GM21515 (cell line): ENCODE measurements around the gene RPS16.
A peak's percentile ranks its signal among the peaks of the same experiment; 100 is the strongest.

Source experiments
- ATAC-seq: cut with Tn5 transposase; IDR thresholded peaks from one replicate; pipeline ENCODE4 v1.9.1; 2021; ENCODE audit not compliant: unreplicated experiment

The RPS16 gene

DNA sequence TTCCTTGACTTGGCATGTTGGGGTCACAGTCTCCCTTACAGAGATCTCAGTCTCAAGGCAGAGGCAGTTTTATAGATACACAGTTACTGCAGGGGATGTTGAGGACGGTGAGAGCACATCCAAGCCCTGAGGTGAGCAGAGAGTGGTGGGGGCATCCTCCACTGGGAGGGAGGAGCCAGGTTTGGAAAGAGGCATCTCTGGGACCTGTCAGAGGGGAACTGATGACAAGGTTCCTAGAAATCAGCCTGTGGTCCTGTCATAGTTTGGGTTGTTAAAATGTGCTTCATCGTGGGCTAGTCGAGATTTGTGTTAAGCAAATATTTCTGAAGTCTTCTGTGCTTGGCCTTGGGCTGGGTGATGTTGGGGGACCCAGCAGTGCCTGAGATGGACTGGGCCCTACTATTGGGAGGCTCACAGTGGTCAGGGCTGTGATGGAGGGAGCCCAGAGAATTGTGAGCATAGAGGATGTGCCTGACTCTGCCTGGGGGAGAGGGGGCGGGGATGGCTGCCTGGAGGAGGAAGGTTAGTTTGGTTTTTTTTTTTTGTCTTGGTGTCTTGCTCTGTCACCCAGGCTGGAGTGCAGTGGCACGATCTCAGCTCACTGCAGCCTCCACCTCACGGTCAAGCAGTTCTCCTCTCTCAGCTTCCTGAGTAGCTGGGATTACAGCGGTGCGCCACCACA lies 13.5 kb upstream of the RPS16 start:
- no peak for ATAC-seq

- ATAC-seq, result no peak
Measured at GRCh38 chr19:39448271-39448670, 12.5 kb upstream of the RPS16 start.

DNA sequence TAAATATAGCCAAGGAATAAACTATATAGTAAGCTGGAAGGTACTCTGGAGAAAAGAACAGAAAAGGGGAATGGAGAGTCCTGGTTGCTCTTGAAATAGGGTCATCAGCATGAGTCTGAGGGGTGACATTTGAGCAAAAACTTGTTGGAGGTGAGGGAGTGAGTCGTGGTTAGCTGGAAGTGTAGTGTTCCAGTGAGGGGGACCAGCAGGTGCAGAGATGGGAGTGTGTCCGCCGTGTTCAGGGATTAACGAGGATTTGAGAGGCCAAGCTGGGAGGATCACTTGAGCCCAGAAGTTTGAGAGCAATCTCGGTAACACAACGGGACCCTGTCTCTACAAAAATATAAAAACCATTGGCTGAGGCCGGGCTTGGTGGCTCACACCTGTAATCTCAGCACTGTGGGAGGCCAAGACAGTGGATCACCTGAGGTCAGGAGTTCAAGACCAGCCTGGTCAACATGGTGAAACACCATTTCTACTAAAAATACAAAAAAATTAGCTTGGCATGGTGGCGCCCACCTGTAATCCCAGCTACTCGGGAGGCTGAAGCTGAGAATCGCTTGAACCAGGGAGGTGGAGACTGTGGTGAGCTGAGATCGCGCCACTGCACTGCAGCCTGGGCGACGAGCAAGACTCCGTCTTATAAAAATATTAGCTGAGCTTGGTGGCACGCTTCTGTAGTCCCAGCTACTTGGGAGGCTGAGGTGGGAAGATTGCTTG lies 10.8 kb upstream of the RPS16 start:
- no peak for ATAC-seq

DNA sequence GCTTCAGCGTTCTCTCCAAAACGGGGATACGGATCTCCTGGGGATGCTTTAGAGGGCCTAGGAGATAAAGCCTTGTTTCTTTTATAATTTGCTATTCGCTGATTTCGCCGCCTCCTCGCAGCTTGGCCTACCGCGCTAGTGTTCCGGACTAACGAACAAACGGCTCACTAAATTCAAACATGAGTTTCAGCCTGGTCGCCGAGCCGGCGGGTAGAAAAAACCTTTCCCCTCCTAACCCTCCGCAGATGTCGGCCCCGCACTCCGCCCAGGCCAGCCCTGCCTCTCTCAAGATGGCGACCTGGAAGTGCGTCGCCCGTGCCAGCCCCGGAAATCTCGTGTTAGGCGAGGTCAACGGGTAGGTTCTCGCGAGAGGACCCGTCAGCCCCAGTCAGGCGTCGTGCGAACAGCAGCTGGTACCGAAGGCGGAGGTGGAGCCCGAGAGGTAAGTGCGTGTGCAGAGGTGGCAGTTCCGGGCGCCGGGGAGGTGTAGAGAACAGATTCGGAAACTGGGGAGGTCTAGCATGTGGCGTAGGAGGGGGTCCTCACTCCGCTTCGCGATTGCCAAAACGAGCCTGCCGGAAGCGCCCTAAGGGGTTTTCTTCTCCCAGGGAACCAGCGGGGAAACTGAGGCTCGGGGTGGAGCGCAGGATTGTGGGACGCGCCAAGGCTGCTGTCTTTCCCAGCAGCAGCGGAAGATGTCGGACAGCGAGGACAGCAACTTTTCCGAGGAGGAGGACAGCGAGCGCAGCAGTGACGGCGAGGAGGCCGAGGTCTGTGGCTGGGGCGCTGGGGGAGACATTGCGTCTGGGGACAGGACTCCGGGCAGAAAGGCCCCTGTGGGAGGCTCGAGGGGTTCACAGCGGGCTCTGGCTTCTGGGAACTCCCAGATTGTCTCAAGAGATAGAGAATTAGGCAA lies 9.7 kb upstream of the RPS16 start, which contains the start of gene SUPT5H:
Gene SUPT5H (plus strand): TSS at position 387 of the 916 bp plus-strand sequence. CDS start 309 bp downstream, at position 696.
- peak; percentile 68 for ATAC-seq

DNA sequence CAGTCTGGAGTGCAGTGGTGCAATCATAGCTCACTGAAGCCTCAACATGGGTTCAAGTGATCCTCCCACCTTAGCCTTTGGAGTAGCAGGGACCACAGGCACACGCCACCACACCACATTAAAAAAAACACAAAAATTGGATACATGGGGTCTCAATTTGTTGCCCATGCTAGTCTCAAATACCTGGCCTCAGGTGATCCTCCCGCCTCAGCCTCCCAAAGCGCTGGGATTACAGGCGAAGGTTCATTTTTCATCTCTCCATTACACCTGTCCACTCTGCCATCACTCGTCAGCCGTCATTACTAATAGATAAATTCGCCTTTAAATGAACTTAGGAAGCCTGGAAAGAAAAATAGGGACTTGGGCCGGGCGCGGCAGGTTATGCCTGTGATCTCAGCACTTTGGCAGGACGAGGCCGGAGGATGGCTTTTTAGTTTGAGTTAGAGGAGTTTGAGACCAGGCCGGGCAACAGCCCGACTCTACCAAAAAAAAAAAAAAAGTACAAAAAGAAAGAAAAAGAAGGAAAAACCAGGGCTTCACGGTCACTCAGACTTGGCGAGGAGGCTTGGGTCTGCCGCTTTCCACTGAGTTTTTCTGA lies 8.9 kb upstream of the RPS16 start:
- ATAC-seq, result no peak

GRCh38 chr19:39438270-39438934 lies 2.7 kb upstream of the RPS16 start:
- no peak for ATAC-seq

DNA sequence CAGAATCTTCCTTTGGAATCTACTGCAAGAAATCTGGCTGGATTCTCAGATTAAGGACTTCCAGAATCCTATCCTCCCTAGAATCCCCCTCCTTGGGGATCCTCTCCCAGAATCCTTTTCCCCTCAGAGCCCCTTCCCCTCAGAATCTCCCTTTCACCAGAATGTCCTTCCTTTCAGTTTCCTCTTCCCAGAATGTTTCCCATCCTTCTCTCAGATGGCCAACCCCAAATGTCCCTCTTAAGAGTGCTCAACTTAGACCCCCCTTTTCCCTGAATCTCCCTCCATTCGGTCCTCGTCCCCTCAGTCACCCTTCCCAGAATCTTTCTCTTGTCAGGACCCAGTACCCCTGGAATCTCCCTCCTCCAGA lies 584 bp upstream of the RPS16 start:
- ATAC-seq, result no peak

DNA sequence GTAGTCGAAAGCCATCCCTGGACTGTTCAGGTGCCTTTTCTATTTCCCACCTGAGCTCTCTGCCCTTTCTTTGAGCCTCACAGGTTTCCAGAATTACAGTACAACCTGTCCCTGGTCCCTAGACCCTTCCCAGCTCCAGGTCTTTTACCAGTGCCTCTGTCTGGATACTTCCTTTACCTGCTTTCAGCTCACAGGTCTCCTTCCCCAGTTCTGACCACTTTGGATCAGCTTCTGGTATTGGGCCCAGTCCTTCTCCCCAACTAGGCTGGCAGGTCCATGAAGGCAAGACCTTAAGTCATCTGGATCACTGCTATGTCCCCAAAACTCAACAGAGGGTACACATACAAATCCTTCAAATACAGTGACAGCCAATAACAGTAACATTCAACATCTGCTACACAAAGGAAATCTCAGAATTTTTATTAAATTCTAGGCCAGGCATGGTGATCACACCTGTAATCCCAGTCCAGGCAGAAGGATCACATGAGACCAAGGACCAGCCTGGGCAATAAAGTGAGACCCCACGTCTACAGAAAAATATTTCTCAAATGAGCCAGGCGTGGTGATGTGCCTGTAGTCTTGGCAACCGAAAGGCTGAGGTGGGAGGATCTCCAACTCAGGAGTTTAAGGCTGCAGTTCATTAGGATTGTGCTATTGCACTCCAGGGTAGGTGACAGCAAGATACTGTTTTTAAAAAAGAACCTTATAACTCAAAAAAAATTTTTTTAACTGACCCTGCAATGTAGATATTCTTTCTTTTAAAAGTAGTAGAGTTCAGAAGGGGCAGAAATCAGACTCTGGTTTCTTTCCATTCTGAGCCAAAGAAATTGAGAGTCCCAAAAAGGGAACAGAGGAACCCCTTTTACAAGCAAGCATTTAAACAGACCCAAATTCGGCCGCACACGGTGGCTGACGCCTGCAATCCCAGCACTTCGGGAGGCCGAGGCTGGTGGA lies 1.3 kb downstream of the RPS16 start:
- no peak for ATAC-seq

GRCh38 chr19:39433480-39434079 lies 2.2 kb downstream of the RPS16 start:
- no peak for ATAC-seq

DNA sequence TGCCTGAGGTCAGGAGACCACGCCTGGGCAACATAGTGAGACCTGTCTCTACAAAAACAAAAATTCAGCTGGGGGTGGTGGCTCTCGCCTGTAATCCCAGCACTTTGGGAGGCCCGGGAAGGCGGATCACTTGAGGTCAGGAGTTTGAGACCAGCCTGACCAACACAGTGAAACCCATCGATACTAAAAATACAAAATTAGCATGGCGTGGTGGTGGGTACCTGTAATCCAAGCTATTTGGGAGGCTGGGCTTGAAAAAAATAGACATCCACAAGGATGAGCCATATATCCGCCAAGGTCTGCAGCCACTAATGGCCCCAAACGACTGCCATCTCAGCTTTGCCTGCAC lies 3.1 kb downstream of the RPS16 start:
- no peak for ATAC-seq

DNA sequence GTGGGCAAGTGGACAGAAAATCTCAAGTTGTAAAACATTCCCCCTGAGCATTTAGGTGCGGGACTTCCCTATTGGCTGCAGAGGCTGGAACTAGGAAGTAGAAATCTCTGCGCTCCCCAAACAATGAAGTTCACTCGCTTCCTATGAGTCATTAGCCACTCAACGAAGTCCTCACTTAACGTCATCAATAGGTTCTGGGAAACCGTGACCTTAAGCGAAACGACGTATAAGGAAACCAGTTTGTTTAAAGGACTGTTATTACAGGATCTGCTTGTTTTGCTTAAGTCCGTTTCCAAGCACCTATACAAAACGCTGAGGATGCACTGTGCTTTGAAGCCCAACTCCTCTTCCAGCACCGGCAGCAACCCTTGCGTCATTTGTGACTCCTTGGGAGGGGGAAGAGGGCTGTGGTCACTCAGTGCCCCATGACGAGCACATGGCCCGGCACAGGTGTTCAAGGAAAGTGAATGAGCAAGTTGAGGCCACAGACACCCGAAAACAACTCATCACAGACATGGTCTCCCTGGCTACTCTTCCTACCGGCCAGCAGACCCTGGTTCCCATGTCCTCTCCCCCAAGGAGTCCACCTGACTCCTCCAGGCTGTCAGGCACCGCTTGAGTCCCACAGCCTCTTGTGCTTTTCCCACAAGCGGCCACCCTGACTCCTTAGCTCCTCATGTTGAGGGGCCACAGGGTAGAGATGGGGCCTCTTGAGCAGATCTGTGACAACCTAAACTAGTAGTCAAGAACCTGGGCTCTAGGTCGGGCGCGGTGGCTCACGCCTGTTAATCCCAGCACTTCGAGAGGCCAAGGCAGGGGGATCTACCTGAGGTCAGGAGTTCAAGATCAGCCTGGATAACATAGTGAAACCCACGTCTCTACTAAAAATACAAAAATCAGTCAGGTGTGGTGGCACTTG lies 4.8 kb downstream of the RPS16 start:
- no peak for ATAC-seq

DNA sequence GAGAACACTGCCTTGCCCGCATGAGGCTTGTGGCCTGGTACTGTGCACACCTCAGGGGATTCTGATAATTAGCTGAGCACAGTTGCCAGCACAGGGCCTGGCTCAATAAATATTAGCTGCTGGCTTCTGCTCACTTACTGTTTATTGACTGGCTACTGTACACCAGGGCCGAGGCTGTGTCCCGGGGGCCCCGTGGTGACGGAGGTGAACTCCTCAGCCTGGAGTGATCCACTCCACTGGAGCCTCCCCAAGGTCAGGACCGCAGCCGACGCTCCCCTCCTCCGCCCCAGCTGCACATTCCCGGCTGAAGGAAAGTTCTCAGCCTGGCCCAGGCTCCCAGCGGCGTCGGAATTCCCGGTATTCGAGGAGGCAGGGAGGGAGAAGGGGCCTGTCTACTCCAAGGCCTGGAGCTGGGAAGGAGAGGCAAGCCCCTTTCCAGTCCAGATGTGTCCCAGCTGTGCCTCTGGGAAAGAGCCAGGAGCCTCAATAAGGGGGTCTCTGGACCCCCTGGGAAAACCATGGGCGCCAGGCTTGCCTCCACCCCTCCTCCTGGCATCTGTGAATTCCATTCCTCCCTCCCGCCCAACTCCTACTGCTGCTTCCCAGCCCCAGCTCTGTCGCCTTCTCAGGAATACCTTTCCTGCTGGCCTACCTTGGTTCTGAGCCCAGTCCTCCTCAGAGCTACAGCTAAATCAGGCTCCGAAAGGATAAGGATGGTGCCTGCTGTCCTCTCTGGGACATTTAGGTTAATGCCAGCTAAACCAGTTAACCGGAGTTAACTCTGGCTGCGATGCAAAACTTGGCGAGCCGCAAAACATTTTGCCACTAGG lies 7.3 kb downstream of the RPS16 start:
- no peak for ATAC-seq

DNA sequence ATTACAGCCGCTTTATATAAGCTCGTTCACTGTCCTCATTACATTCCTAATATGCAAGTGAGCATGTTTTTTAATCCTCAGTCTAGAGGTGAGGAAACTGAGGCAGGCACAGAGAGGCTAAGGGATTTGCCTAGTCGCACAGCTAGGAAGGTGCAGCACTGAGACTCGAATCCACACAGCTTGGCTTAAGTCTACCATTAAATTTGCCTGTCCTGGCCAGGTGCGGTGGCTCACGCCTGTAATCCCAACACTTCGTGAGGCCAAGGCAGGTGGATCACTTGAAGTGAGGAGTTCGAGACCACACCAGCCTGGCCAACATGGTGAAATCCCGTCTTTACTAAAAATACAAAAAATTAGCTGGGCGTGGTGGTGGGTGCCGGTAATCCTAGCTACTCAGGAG lies 8.0 kb downstream of the RPS16 start:
- no peak for ATAC-seq

- ATAC-seq, result no peak
Measured at GRCh38 chr19:39426170-39426569, 9.6 kb downstream of the RPS16 start.

- ATAC-seq, result no peak
Measured at GRCh38 chr19:39425744-39426143, 10.0 kb downstream of the RPS16 start.

- no peak for ATAC-seq
Measured at GRCh38 chr19:39424934-39425333, 10.8 kb downstream of the RPS16 start.
